PFSK-1 (cell line): ENCODE results near the gene PRSS16.

Experiments
- FOXP2 ChIP-seq: optimal IDR thresholded peaks from 2 replicates; pipeline ENCODE3; 2011; ENCODE audit warnings: borderline replicate concordance, control low read depth, inconsistent platforms; ENCODE audit not compliant: insufficient read depth; ENCODE audit errors: extremely low read length, extremely low read depth
- TAF1 ChIP-seq: IDR thresholded peaks from 2 replicates; pipeline ENCODE4 v1.6.1; 2012; ENCODE audit warnings: low read length, control low read depth, borderline replicate concordance; ENCODE audit not compliant: insufficient read depth

- TF ChIP-seq TAF1 (no peak), FOXP2 (no peak)
Observed at GRCh38 chr6:27216874-27217273, 30.6 kb upstream of the PRSS16 start.
